Fibroblast of lung (primary cell): ENCODE measurements around the gene INPP4A.

ENCODE experiments used
- CTCF ChIP-seq, 2 donors: IDR thresholded peaks in 1 of 2; conservative IDR thresholded peaks in 1 of 2; 1 replicate in 1 of 2; 2 replicates in 1 of 2; pipeline ENCODE4 v1.5.1; 2011 to 2012; ENCODE audit warnings: low read length in 2 of 2, control low read depth in 1 of 2, inconsistent platforms in 1 of 2, low read depth in 1 of 2, mild to moderate bottlenecking in 1 of 2
- EZH2 ChIP-seq: IDR thresholded peaks from 2 replicates; pipeline ENCODE4 v1.5.1; 2012; ENCODE audit warnings: low read length, control low read depth, mild to moderate bottlenecking; ENCODE audit errors: missing control alignments

GRCh38 chr2:98507461-98507860, 62.8 kb downstream of the INPP4A start:
- TF ChIP-seq CTCF (conservative IDR thresholded peaks at IDR 0.05 in 1 of 2, IDR thresholded peaks at IDR 0.05 in 1 of 2; ENCODE audit: low read depth in 1 of 2, low read length in 2 of 2) (no peak), EZH2 (no peak)
